GM13976 (cell line): ENCODE measurements around the gene RAB7B.

Experiments used
- DNase-seq: peaks from one replicate; pipeline ENCODE4 v3.0.0; 2012; ENCODE audit warnings: low spot score
- CTCF ChIP-seq: IDR thresholded peaks from 2 replicates; pipeline ENCODE4 v1.5.1; 2012; ENCODE audit warnings: borderline replicate concordance, mild to moderate bottlenecking; ENCODE audit not compliant: insufficient read depth; ENCODE audit errors: extremely low read depth, missing control alignments, control extremely low read depth
- in situ Hi-C: fragments of 300-500 bp; cut with MboI; formaldehyde crosslinking; loops from one replicate; pipeline ENCODE4 v1.12.0; 2022; ENCODE audit warnings: low sequenced_read_pairs, mixed read lengths, inconsistent platforms; ENCODE audit not compliant: unreplicated experiment

Gene RAB7B

GRCh38 chr1:205928317-205928716 is 74.9 kb downstream of the RAB7B start:
- no peak for DNase-seq
- in situ Hi-C loops, result no loop called here
- TF ChIP-seq CTCF, result no peak

DNA sequence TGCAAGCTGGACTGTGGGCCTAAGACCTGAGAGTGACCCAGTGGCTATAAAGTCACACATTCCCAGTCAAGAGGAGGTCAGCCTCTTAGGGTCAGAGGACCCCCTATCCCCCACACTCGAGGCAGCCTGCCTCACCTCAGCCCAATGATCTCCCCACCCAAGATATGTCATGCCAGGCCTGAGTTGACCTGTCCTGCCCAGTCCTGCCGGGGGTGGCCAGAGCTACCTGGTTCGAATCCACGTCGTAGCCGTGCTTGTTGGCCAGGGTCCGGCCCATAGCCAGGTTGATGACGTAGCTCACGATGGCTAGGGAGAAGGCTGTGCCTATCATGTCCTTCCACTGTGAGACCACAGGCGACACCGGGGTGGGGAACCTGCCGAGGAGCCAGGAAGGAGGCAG is 75.5 kb downstream of the RAB7B start:
- in situ Hi-C loops, result no loop called here
- no peak for DNase-seq

DNA sequence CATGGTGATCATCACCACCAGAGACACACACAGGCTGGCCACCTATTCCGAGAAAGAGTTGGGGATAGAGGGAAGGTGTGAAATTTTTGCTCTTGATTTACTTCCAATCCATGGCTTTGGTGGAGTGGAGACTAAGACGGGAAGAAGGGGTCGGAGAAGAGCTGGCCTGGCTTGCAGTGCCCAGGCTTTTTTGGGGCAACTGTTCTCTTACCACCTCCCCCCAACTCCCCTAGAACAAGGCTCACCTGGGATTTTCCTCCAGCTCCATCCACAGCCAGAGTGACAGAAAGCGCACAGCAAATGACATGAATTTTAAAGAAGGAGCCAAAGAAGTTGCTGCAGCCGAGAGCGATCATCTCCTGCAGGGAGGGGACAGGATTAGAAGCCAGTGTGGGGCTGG is 75.9 kb downstream of the RAB7B start:
- DNase-seq, result no peak
- in situ Hi-C loops, result no loop called here
- no peak for TF ChIP-seq CTCF

More for the DNA sequence above, 75.5 kb downstream of the RAB7B start:
- TF ChIP-seq CTCF, result no peak
